H1 (cell line): ENCODE data around the gene CTDNEP1. TPM values are rescaled to one million over a fixed set of nuclear protein-coding genes. Genes with fewer than 3 reads are reported as not detected.

ENCODE experiments used
- CTCF ChIA-PET: fragments of 300-600 bp; sonication (Branson Sonifier 250); formaldehyde crosslinking; loops from one replicate; lab custom pipeline; 2021; ENCODE audit not compliant: partially characterized antibody; lab: Charles Lee
- POLR2A ChIA-PET: fragments of 300-600 bp; sonication (Branson Sonifier 250); formaldehyde crosslinking; loops from one replicate; lab custom pipeline; 2021; ENCODE audit warnings: inconsistent platforms; ENCODE audit not compliant: partially characterized antibody; lab: Charles Lee
- DNase-seq, 2 experiments: peaks; one replicate each; pipeline versions ENCODE4 v3.0.0 to v3.0.0-alpha.2; 2010 to 2022; ENCODE audit warnings: low spot score in 2 of 2, low read depth in 1 of 2, mixed read lengths in 1 of 2
- FAIRE-seq: peaks from 2 replicates; lab custom pipeline; 2011; peaks lifted over from hg19 to GRCh38; lab: Jason Lieb, UNC
- H2AFZ ChIP-seq: 2 replicates; pipeline ENCODE4 v1.8.1; 2012; ENCODE audit warnings: low read length, inconsistent platforms
- H2AK5ac ChIP-seq: 2 replicates; pipeline ENCODE4 v1.6.1; 2013; ENCODE audit warnings: low read depth, low read length
- H2BK120ac ChIP-seq: replicated peaks from 2 replicates; pipeline ENCODE3; 2013; ENCODE audit warnings: low read depth, low read length, inconsistent platforms
- H2BK12ac ChIP-seq: 2 replicates; pipeline ENCODE4 v1.6.1; 2013; ENCODE audit warnings: low read depth, low read length
- H2BK15ac ChIP-seq: 2 replicates; pipeline ENCODE4 v1.6.1; 2013; ENCODE audit warnings: low read length
- H2BK20ac ChIP-seq: 2 replicates; pipeline ENCODE4 v1.6.1; 2013; ENCODE audit warnings: low read length
- H2BK5ac ChIP-seq: 2 replicates; pipeline ENCODE4 v1.6.1; 2013; ENCODE audit warnings: low read depth, low read length
- H3K14ac ChIP-seq: 2 replicates; pipeline ENCODE4 v1.6.1; 2013; ENCODE audit warnings: inconsistent platforms; ENCODE audit not compliant: insufficient read length
- H3K18ac ChIP-seq: 2 replicates; pipeline ENCODE4 v1.6.1; 2013; ENCODE audit warnings: low read length; ENCODE audit errors: extremely low read depth
- H3K23ac ChIP-seq: 2 replicates; pipeline ENCODE4 v1.6.1; 2013; ENCODE audit warnings: inconsistent platforms; ENCODE audit not compliant: insufficient read length
- H3K23me2 ChIP-seq: 2 replicates; pipeline ENCODE4 v1.6.1; 2013; ENCODE audit warnings: low read depth, low read length
- H3K27ac ChIP-seq: 2 replicates; pipeline ENCODE4 v1.6.1; 2011; ENCODE audit warnings: low read depth, low read length, inconsistent platforms
- H3K27me3 ChIP-seq, 4 experiments: replicated peaks in 1 of 4; 1 replicate in 1 of 4; 2 replicates in 3 of 4; pipeline versions ENCODE4 v1.6.1 to v1.8.1; 2011 to 2013; ENCODE audit warnings: low read length in 3 of 4, mild to moderate bottlenecking in 3 of 4, inconsistent platforms in 2 of 4, mixed read lengths in 2 of 4, moderate library complexity in 1 of 4; ENCODE audit not compliant: control insufficient read depth in 3 of 4, insufficient read depth in 3 of 4; ENCODE audit errors: extremely low read depth in 1 of 4
- H3K36me3 ChIP-seq, 4 experiments: 2 replicates each; pipeline versions ENCODE4 v1.6.1 to v1.8.1; 2011 to 2013; ENCODE audit warnings: mild to moderate bottlenecking in 4 of 4, low read length in 3 of 4, moderate library complexity in 2 of 4, control low read depth in 1 of 4, inconsistent platforms in 1 of 4; ENCODE audit not compliant: insufficient read depth in 4 of 4, control insufficient read depth in 2 of 4
- H3K4ac ChIP-seq: replicated peaks from 2 replicates; pipeline ENCODE3; 2013; ENCODE audit warnings: low read length, low read depth, mixed read lengths, inconsistent platforms; ENCODE audit not compliant: insufficient read length
- H3K4me1 ChIP-seq, 4 experiments: replicated peaks in 1 of 4; 1 replicate in 1 of 4; 2 replicates in 3 of 4; pipeline versions ENCODE4 v1.6.1 to v1.8.1; 2011 to 2013; ENCODE audit warnings: low read length in 3 of 4, inconsistent platforms in 2 of 4, mixed read lengths in 1 of 4; ENCODE audit not compliant: insufficient read depth in 4 of 4, control insufficient read depth in 3 of 4
- H3K4me2 ChIP-seq, 2 experiments: 2 replicates each; pipeline versions ENCODE4 v1.6.1 to v1.8.1; 2011 to 2013; ENCODE audit warnings: low read depth in 2 of 2, low read length in 2 of 2, control low read depth in 1 of 2, inconsistent platforms in 1 of 2, mild to moderate bottlenecking in 1 of 2; ENCODE audit not compliant: insufficient read depth in 1 of 2
- H3K4me3 ChIP-seq, 4 experiments: fragments of 200-600, 300-600 bp in 1 of 4; sonication (generic), shearing (Covaris generic), sonication (Bioruptor Twin) in 1 of 4; 2 replicates each; pipeline versions ENCODE4 v1.5.1 to v1.8.1; 2011 to 2016; ENCODE audit warnings: low read length in 4 of 4, low read depth in 3 of 4, control low read depth in 2 of 4, inconsistent platforms in 2 of 4, mild to moderate bottlenecking in 2 of 4, mixed read lengths in 1 of 4, moderate library complexity in 1 of 4; ENCODE audit not compliant: insufficient read depth in 2 of 4; ENCODE audit errors: extremely low read depth in 1 of 4
- H3K56ac ChIP-seq: replicated peaks from 2 replicates; pipeline ENCODE3; 2013; ENCODE audit warnings: low read depth, mild to moderate bottlenecking, mixed read lengths, low read length, inconsistent platforms; ENCODE audit not compliant: insufficient read length
- H3K79me1 ChIP-seq: 2 replicates; pipeline ENCODE4 v1.6.1; 2013; ENCODE audit warnings: low read depth, low read length, control low read depth
- H3K79me2 ChIP-seq, 2 experiments: 2 replicates each; pipeline versions ENCODE4 v1.6.1 to v1.8.1; 2012 to 2013; ENCODE audit warnings: low read length in 2 of 2, mild to moderate bottlenecking in 2 of 2, inconsistent platforms in 1 of 2; ENCODE audit not compliant: insufficient read depth in 2 of 2, control insufficient read depth in 1 of 2
- H3K9ac ChIP-seq, 4 experiments: replicated peaks in 1 of 4; 1 replicate in 1 of 4; 2 replicates in 3 of 4; pipeline versions ENCODE4 v1.6.1 to v1.8.1; 2011 to 2013; ENCODE audit warnings: low read depth in 3 of 4, low read length in 3 of 4, control low read depth in 2 of 4, mild to moderate bottlenecking in 2 of 4, moderate library complexity in 2 of 4, inconsistent platforms in 1 of 4; ENCODE audit errors: extremely low read depth in 1 of 4
- H3K9me3 ChIP-seq, 2 experiments: 2 replicates each; pipeline versions ENCODE4 v1.6.1 to v1.8.1; 2012 to 2013; ENCODE audit warnings: mild to moderate bottlenecking in 2 of 2, moderate library complexity in 2 of 2, control low read depth in 1 of 2, inconsistent platforms in 1 of 2, low read depth in 1 of 2, low read length in 1 of 2, mixed read lengths in 1 of 2; ENCODE audit not compliant: insufficient read depth in 2 of 2
- H4K20me1 ChIP-seq, 2 experiments: replicated peaks in 1 of 2; 2 replicates each; pipeline versions ENCODE3 to v1.8.1; 2011 to 2013; ENCODE audit warnings: inconsistent platforms in 2 of 2, low read length in 2 of 2, mild to moderate bottlenecking in 1 of 2; ENCODE audit not compliant: insufficient read depth in 2 of 2, control insufficient read depth in 1 of 2
- H4K5ac ChIP-seq: 2 replicates; pipeline ENCODE4 v1.6.1; 2013; ENCODE audit warnings: low read length, low read depth, mixed read lengths, inconsistent platforms; ENCODE audit not compliant: insufficient read length
- H4K8ac ChIP-seq: 2 replicates; pipeline ENCODE4 v1.8.0; 2013; ENCODE audit warnings: mild to moderate bottlenecking, moderate library complexity, low read length, inconsistent platforms; ENCODE audit not compliant: insufficient read depth; ENCODE audit errors: extremely low read depth
- H4K91ac ChIP-seq: replicated peaks from 2 replicates; pipeline ENCODE3; 2013; ENCODE audit warnings: low read length, mixed read lengths, inconsistent platforms; ENCODE audit not compliant: insufficient read length
- ASH2L ChIP-seq: fragments of 200-600, 300-600 bp; sonication (generic); IDR thresholded peaks from one replicate; pipeline ENCODE4 v1.7.1; 2017; ENCODE audit warnings: low read length
- EZH2 ChIP-seq: fragments of 200-600 bp; sonication (generic); IDR thresholded peaks from 2 replicates; pipeline ENCODE4 v1.7.1; 2012; ENCODE audit warnings: low read depth, mild to moderate bottlenecking, moderate library complexity, low read length, inconsistent platforms; ENCODE audit not compliant: severe bottlenecking
- RNF2 ChIP-seq: fragments of 200-900, 300-1000 bp; sonication (generic); IDR thresholded peaks from 2 replicates; pipeline ENCODE4 v1.7.1; 2016; ENCODE audit warnings: borderline replicate concordance, low read depth, mild to moderate bottlenecking, antibody characterized with exemption, low read length; ENCODE audit not compliant: poor library complexity, severe bottlenecking; ENCODE audit errors: missing control alignments
- TAF1 ChIP-seq: IDR thresholded peaks from 2 replicates; pipeline ENCODE4 v1.6.1; 2011; ENCODE audit warnings: mild to moderate bottlenecking, low read depth, low read length
- WGBS, 2 experiments: shearing (Covaris generic) in 1 of 2; methylation state at CpG; one replicate each; pipeline versions ENCODE4 v1.1.6 to v1.1.7; 2013 to 2015; ENCODE audit warnings: low lambda C conversion rate in 2 of 2, mixed read lengths in 2 of 2, inconsistent platforms in 1 of 2, low coverage in 1 of 2, missing lambda C conversion rate in 1 of 2; ENCODE audit not compliant: insufficient replicate concordance in 2 of 2, insufficient coverage in 1 of 2, insufficient read length in 1 of 2; ENCODE audit errors: extremely low coverage in 1 of 2, missing lambda C conversion rate in 1 of 2; 5-methylcytosine and 5-hydroxymethylcytosine counted together
- polyA plus RNA-seq, 7 experiments: library from polyadenylated mRNA; depleted of rRNA in 3 of 7; stranded (reverse) in 5 of 7; unstranded in 2 of 7; fragments of >200 nt in 5 of 7; fragments of 200-250 nt in 2 of 7; gene quantifications; 1 replicate in 5 of 7; 2 replicates in 1 of 7; 4 replicates in 1 of 7; pipeline versions ENCODE4 v1.2.1 to v1.2.3, GENCODE V29; 2011 to 2013; ENCODE audit warnings: missing spikeins in 2 of 7, mixed read lengths in 2 of 7
- total RNA-seq: library from RNA; stranded (reverse); fragmentation: NEBNext Ultra II Directional; extraction: Animal tissue kit (Norgen Biotek cat#: 25700); gene quantifications from 2 replicates; pipeline ENCODE4 v1.2.1, GENCODE V29; 2021

Gene CTDNEP1
- total and polyA plus RNA-seq, 2 of the 8 experiments (the other 6 are each of a cell fraction or from before 2014, with no cell fraction given), result 114 to 123 TPM

DNA sequence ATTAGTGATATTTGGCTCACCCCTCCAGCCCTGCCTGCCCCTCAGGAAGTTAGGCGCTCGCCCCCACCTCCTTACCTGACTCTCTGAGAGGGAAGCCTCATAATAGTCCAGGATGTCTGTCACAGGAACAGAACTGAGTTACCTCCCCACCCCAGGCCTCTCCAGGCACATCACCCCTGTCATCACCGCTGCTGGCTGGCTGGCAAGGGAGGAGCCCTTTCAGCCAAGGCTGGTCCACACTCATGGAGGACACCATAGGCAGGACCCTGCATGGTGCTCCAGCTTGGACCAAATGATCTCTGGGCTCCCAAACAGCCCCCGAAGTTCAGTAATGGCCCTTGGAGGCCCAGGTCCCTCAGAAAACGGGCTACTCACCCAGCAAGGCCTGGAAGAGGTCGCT lies 33.4 kb downstream of the CTDNEP1 start:
- no peak for DNase-seq
- peaks cover 0 to 15% of the 10 kb centered on the region in 2 experiments; a peak in 2 of 4 replicates for H3K79me2 ChIP-seq
- ChIA-PET CTCF (interaction anchor here (4.3 kb wide), 1 partner anchor 79 kb away, joined by 18 read pairs; no protein-coding TSS in a partner anchor), POLR2A (interaction anchor here (1.0 to 10.7 kb wide), 11 partner anchors 9 to 95 kb away, joined by 3 to 386 read pairs (median 8); partner anchors contain the start of genes CLDN7, CTDNEP1, DVL2 and ELP5)
- H3K18ac ChIP-seq, result peak overlapping the region; percentile 48
- no peak for FAIRE-seq
- H3K4me3 ChIP-seq, result peak overlapping the region in 3 of 4 experiments; percentile 13 to 75 (median 15); a peak in 3 of 8 replicates
- no peak overlapping the region for H3K56ac ChIP-seq
- no peak overlapping the region for H3K4ac ChIP-seq
- H2BK120ac ChIP-seq, result no peak overlapping the region
- WGBS, 2 experiments, result 74% methylated on average over 6 of the region's 6 CpGs; no CpG with 5 or more reads in 1 of the 2 experiments
- peak overlapping the region; percentile 61; the same call in 1 of the 2 replicates for H2BK15ac ChIP-seq
- no peak overlapping the region for H4K5ac ChIP-seq
- H3K14ac ChIP-seq, result no peak overlapping the region
- peaks cover 6 to 15% (median 10%) of the 10 kb centered on the region in 4 experiments; a peak in 6 of 8 replicates for H3K36me3 ChIP-seq
- H3K4me1 ChIP-seq, result peaks cover 6 to 41% (median 22%) of the 10 kb centered on the region in 4 experiments
- H3K79me1 ChIP-seq, result no peaks in the 10 kb centered on the region; the same call in 1 of the 2 replicates
- H3K9ac ChIP-seq, result no peak overlapping the region
- peak overlapping the region; percentile 92; the same call in 1 of the 2 replicates for H2BK12ac ChIP-seq
- no peak overlapping the region for H4K8ac ChIP-seq
- peak overlapping the region; percentile 68 to 69 for H3K4me2 ChIP-seq
- no peak overlapping the region for H3K27ac ChIP-seq
- no peaks in the 10 kb centered on the region for H3K9me3 ChIP-seq
- peak overlapping the region; percentile 1; the same call in 1 of the 2 replicates for H2BK5ac ChIP-seq
- H2AK5ac ChIP-seq, result no peak overlapping the region
- H2BK20ac ChIP-seq, result no peak overlapping the region
- peaks cover 23% of the 10 kb centered on the region; the same call in 1 of the 2 replicates for H3K23me2 ChIP-seq
- peak overlapping the region; percentile 71 for H4K91ac ChIP-seq
- H3K23ac ChIP-seq, result no peak overlapping the region
- H3K27me3 ChIP-seq, result no peaks in the 10 kb centered on the region
- H2AFZ ChIP-seq, result no peak overlapping the region
- H4K20me1 ChIP-seq, result peaks cover 9 to 14% of the 10 kb centered on the region in 2 experiments
- TF ChIP-seq TAF1 (no peak), ASH2L (no peak), EZH2 (no peak), RNF2 (no peak)
